GM10266 (cell line): ENCODE results near the gene MED10.

ENCODE experiments used
- DNase-seq: peaks from one replicate; pipeline ENCODE4 v3.0.0; 2012; ENCODE audit errors: extremely low spot score
- TF ChIP-seq, protein P1 (sequence below): IDR thresholded peaks from 2 replicates; pipeline ENCODE4 v1.5.1; 2012; ENCODE audit warnings: mild to moderate bottlenecking, low read depth; ENCODE audit not compliant: control insufficient read depth, insufficient read depth; ENCODE audit errors: missing control alignments

MED10 gene

DNA sequence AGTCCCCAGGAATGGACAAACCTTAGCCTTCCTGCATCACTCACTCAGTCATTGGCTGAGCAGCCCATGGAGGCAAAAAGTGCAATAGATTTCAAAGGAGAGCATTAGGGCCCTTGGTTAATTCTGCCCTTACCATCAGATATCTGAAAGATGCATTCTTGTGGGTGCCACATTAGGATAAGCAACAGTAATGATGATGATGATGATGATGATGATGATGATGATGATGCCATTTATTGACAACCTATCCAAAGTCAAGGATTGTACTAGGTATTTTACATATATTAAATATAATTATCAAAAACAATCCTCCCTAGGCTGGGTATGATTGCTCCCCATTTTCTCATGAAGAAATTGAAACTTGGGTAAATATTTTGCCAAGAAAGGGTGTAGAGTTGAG lies 9.6 kb upstream of the MED10 start:
- TF ChIP-seq, protein P1, sequence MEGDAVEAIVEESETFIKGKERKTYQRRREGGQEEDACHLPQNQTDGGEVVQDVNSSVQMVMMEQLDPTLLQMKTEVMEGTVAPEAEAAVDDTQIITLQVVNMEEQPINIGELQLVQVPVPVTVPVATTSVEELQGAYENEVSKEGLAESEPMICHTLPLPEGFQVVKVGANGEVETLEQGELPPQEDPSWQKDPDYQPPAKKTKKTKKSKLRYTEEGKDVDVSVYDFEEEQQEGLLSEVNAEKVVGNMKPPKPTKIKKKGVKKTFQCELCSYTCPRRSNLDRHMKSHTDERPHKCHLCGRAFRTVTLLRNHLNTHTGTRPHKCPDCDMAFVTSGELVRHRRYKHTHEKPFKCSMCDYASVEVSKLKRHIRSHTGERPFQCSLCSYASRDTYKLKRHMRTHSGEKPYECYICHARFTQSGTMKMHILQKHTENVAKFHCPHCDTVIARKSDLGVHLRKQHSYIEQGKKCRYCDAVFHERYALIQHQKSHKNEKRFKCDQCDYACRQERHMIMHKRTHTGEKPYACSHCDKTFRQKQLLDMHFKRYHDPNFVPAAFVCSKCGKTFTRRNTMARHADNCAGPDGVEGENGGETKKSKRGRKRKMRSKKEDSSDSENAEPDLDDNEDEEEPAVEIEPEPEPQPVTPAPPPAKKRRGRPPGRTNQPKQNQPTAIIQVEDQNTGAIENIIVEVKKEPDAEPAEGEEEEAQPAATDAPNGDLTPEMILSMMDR, result no peak
- DNase-seq, result no peak

DNA sequence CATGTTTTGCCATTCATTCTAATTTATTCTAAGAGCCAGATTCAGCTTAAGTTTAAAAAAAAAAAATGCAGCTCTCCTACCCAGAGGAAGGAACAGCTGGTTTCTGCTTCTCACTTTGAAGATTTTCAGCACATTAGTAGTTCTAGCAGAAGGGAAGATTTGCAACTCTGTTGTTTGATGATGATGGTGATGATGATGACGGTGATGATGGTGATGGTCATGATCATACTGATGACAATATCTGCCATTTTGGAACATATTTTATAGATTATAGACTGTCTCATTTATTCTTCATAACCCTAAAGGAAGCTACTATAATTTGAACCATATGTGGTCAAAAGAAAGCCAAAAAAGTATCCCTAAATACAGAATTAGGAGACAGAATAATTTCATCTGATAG lies 7.9 kb upstream of the MED10 start:
- no peak for DNase-seq
- TF ChIP-seq, protein P1, result no peak

DNA sequence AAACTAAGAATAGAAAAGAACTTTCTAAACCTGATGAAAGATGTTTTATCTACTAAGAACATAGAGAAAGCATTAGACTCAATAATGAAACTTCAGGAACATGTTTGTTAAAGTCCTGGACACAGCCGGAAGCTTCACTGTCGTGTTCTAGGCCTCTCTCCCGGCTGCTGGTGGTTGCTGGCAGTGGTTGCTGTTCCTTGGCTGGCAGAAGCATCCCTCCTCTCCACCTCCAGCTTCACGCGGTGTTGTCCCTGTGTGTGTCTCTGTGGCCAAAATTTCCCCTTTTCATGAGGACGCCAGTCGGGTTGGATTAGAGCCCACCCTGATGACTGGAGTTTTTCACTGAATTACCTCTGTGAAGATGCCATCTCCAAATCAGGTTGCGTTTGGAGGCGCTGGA lies 6.5 kb upstream of the MED10 start:
- TF ChIP-seq, protein P1, result no peak
- no peak for DNase-seq

DNA sequence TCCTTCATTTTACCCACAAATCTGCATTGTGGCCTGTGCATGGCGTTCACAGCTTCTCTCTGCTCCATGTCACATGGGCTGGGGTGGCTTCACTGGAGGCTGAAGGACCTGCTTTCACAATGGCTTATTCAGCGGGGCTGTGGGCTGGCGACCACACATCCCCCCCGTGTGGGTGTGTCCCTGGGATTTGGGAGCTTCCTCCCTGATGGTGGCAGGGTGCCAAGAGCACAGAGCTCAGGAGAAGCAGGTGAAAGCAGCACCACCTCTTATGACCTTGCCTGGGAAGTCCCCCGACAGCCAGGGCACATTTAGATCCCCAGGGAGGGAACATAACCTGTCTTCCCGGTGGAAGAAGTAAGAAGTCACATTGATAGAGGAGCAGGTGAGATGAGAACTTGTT lies 5.0 kb upstream of the MED10 start:
- no peak for DNase-seq
- TF ChIP-seq, protein P1, result no peak

- TF ChIP-seq, protein P1, result no peak
- DNase-seq, result no peak
These were observed 899 bp upstream of the MED10 start for GRCh38 chr5:6379246-6379645.

GRCh38 chr5:6378766-6379103 lies 388 bp upstream of the MED10 start:
- TF ChIP-seq, protein P1, result no peak
- DNase-seq, result no peak

DNA sequence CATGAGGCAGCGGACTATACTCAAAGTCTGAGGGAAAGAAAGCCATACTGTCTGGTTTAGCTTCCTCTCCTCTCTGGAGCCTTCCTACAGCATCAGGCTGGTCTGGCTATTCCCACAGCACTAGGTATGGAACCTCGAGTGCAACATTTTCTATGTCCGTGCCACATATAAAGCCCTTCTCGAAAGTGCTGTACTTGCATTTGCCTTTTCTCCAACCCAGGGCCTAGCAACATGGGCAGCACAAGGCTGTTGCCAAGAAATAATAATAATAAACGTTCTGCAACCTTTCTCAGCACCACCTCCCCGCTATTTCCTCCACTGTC lies 804 bp downstream of the MED10 start:
- TF ChIP-seq, protein P1, result no peak

More for the DNA sequence above, 804 bp downstream of the MED10 start:
- DNase-seq, result no peak
